Tibial nerve (tissue), 4 donors: ENCODE measurements around the gene GPANK1. TPM values are rescaled to one million over a fixed set of nuclear protein-coding genes. Genes with fewer than 3 reads are reported as not detected.

Experiments
- DNase-seq, 2 donors: peaks; one replicate each; pipeline ENCODE4 v3.0.0-alpha.2; 2019; ENCODE audit warnings: low spot score in 2 of 2
- H3K27ac ChIP-seq, 4 donors: fragments of 200-600 bp; sonication (generic) in 3 of 4; one replicate each; pipeline ENCODE4 v1.5.1; 2017 to 2019; ENCODE audit warnings: mild to moderate bottlenecking in 1 of 4
- H3K27me3 ChIP-seq, 2 donors: fragments of 200-600 bp; sonication (generic) in 1 of 2; one replicate each; pipeline versions ENCODE4 v1.5.1 to v1.6.0; 2017 to 2019
- H3K36me3 ChIP-seq, 3 donors: fragments of 200-600 bp; sonication (generic); one replicate each; pipeline ENCODE4 v1.5.1; 2018 to 2019
- H3K4me1 ChIP-seq, 4 donors: fragments of 200-600 bp; sonication (generic) in 3 of 4; one replicate each; pipeline ENCODE4 v1.5.1; 2017 to 2019
- H3K4me3 ChIP-seq, 4 donors: fragments of 200-600 bp; sonication (generic) in 3 of 4; one replicate each; pipeline ENCODE4 v1.5.1; 2017 to 2019; ENCODE audit warnings: mild to moderate bottlenecking in 1 of 4, moderate library complexity in 1 of 4
- H3K9me3 ChIP-seq, 4 donors: fragments of 200-600 bp; sonication (generic) in 3 of 4; one replicate each; pipeline ENCODE4 v1.5.1; 2017 to 2019
- CTCF ChIP-seq, 5 experiments: fragments of 200-600 bp in 3 of 5; fragments of 450-650 bp in 2 of 5; sonication (generic) in 3 of 5; IDR thresholded peaks; one replicate each; pipeline ENCODE4 v1.5.1; 2016 to 2019; ENCODE audit warnings: antibody characterized with exemption in 5 of 5, mild to moderate bottlenecking in 3 of 5, moderate library complexity in 2 of 5
- EP300 ChIP-seq, 2 donors: sonication (generic); formaldehyde crosslinking; IDR thresholded peaks; one replicate each; pipeline ENCODE4 v1.6.1; 2017; ENCODE audit warnings: antibody characterized with exemption in 2 of 2, mild to moderate bottlenecking in 1 of 2
- POLR2A ChIP-seq, 2 donors: fragments of 450-650 bp; IDR thresholded peaks; one replicate each; pipeline ENCODE4 v1.6.1; 2017; ENCODE audit warnings: antibody characterized with exemption in 2 of 2, mild to moderate bottlenecking in 2 of 2, moderate library complexity in 2 of 2
- WGBS, 2 donors: methylation state at CpG; one replicate each; pipeline ENCODE4 v1.1.5; 2018; 5-methylcytosine and 5-hydroxymethylcytosine counted together
- total RNA-seq, 4 donors: library from RNA; depleted of rRNA; stranded (reverse); fragments of >200 nt; gene quantifications; one replicate each; pipeline ENCODE4 v1.1.0, GENCODE V29; 2016

Gene GPANK1
- total RNA-seq, 4 donors from 2014 or later: 18.8 to 30.0 (median 26.5) TPM

- Histone ChIP-seq H3K9me3 (no peaks in the 10 kb centered on the region), H3K36me3 (peaks cover 20 to 94% (median 52%) of the 10 kb centered on the region in 3 donors), H3K4me1 (peaks cover 0 to 11% (median 0%) of the 10 kb centered on the region in 4 donors), H3K27me3 (no peaks in the 10 kb centered on the region), H3K27ac (no peak overlapping the region), H3K4me3 (no peak overlapping the region)
- TF ChIP-seq CTCF (IDR thresholded peaks at IDR 0.05): no peak
- TF ChIP-seq EP300 (IDR thresholded peaks at IDR 0.05): no peak
- TF ChIP-seq POLR2A (IDR thresholded peaks at IDR 0.05): no peak
- 88 to 96% methylated on average over 9 of the region's 9 CpGs for WGBS, 2 donors
- DNase-seq: no peak
Measured at GRCh38 chr6:31645325-31645724, 19.5 kb downstream of the GPANK1 start.

- H3K4me3 ChIP-seq: no peak overlapping the region
- H3K36me3 ChIP-seq: peaks cover 19 to 99% (median 54%) of the 10 kb centered on the region in 3 donors
- H3K27me3 ChIP-seq: no peaks in the 10 kb centered on the region
- 83 to 85% methylated on average over 16 to 17 of the region's 17 CpGs for WGBS, 2 donors
- H3K9me3 ChIP-seq: no peaks in the 10 kb centered on the region
- H3K4me1 ChIP-seq: no peaks in the 10 kb centered on the region
- no peak overlapping the region for H3K27ac ChIP-seq
- no peak for DNase-seq
- TF ChIP-seq POLR2A (IDR thresholded peaks at IDR 0.05) (no peak), CTCF (IDR thresholded peaks at IDR 0.05) (no peak), EP300 (IDR thresholded peaks at IDR 0.05) (no peak)
Measured at GRCh38 chr6:31643818-31644454, 20.9 kb downstream of the GPANK1 start.

- DNase-seq: no peak
- Histone ChIP-seq H3K9me3 (no peaks in the 10 kb centered on the region), H3K36me3 (peaks cover 13 to 99% (median 48%) of the 10 kb centered on the region in 3 donors), H3K27ac (no peak overlapping the region), H3K4me3 (no peak overlapping the region), H3K27me3 (no peaks in the 10 kb centered on the region), H3K4me1 (no peaks in the 10 kb centered on the region)
- 85 to 88% methylated on average over 6 of the region's 6 CpGs for WGBS, 2 donors
- no peak for TF ChIP-seq EP300 (IDR thresholded peaks at IDR 0.05)
- no peak for TF ChIP-seq POLR2A (IDR thresholded peaks at IDR 0.05)
- TF ChIP-seq CTCF (IDR thresholded peaks at IDR 0.05): no peak
Measured at GRCh38 chr6:31642798-31643570, 21.8 kb downstream of the GPANK1 start.

- TF ChIP-seq EP300 (IDR thresholded peaks at IDR 0.05) (no peak), CTCF (IDR thresholded peaks at IDR 0.05) (no peak), POLR2A (IDR thresholded peaks at IDR 0.05) (no peak)
- H3K9me3 ChIP-seq: no peaks in the 10 kb centered on the region
- WGBS, 2 donors: 88 to 93% methylated on average over 4 of the region's 4 CpGs
- H3K4me1 ChIP-seq: no peaks in the 10 kb centered on the region
- peaks cover 10 to 99% (median 56%) of the 10 kb centered on the region in 3 donors for H3K36me3 ChIP-seq
- H3K27me3 ChIP-seq: no peaks in the 10 kb centered on the region
- no peak overlapping the region for H3K27ac ChIP-seq
- no peak for DNase-seq
- H3K4me3 ChIP-seq: no peak overlapping the region
Measured at GRCh38 chr6:31641370-31641769, 23.4 kb downstream of the GPANK1 start.

- Histone ChIP-seq H3K4me1 (no peaks in the 10 kb centered on the region), H3K4me3 (no peak overlapping the region), H3K27ac (no peak overlapping the region), H3K27me3 (no peaks in the 10 kb centered on the region), H3K36me3 (peaks cover 10 to 99% (median 60%) of the 10 kb centered on the region in 3 donors), H3K9me3 (no peaks in the 10 kb centered on the region)
- no peak for DNase-seq
- TF ChIP-seq EP300 (IDR thresholded peaks at IDR 0.05) (no peak), POLR2A (IDR thresholded peaks at IDR 0.05) (no peak), CTCF (IDR thresholded peaks at IDR 0.05) (no peak)
- WGBS, 2 donors: 93 to 94% methylated on average over 6 of the region's 6 CpGs
Measured at GRCh38 chr6:31640612-31641011, 24.2 kb downstream of the GPANK1 start.
